Large intestine (tissue), 3 donors: Measurements from ENCODE around the gene SKIDA1. TPM values are rescaled to one million over a fixed set of nuclear protein-coding genes. Genes with fewer than 3 reads are reported as not detected.

Experiments
- DNase-seq, 2 donors: peaks; one replicate each; pipeline versions ENCODE4 v3.0.0 to v3.0.0-alpha.2; 2013
- H3K27ac ChIP-seq: one replicate; pipeline ENCODE4 v1.5.1; 2013; ENCODE audit warnings: low read length
- H3K27me3 ChIP-seq: 2 replicates; pipeline ENCODE4 v1.6.1; 2013; ENCODE audit warnings: low read length; ENCODE audit not compliant: control insufficient read depth, insufficient read depth
- H3K36me3 ChIP-seq: 2 replicates; pipeline ENCODE4 v1.6.1; 2013; ENCODE audit warnings: low read length; ENCODE audit not compliant: control insufficient read depth, insufficient read depth
- H3K4me1 ChIP-seq: one replicate; pipeline ENCODE4 v1.6.1; 2013; ENCODE audit warnings: low read length; ENCODE audit not compliant: control insufficient read depth, insufficient read depth
- H3K4me3 ChIP-seq: one replicate; pipeline ENCODE4 v1.5.1; 2013; ENCODE audit warnings: low read length
- H3K9me3 ChIP-seq: one replicate; pipeline ENCODE4 v1.6.1; 2013; ENCODE audit warnings: mild to moderate bottlenecking, low read depth, low read length, moderate library complexity; ENCODE audit not compliant: control insufficient read depth
- WGBS: methylation state at CpG from one replicate; pipeline ENCODE4 v1.1.5; 2013; ENCODE audit warnings: low lambda C conversion rate; ENCODE audit not compliant: insufficient coverage; 5-methylcytosine and 5-hydroxymethylcytosine counted together
- polyA plus RNA-seq: library from polyadenylated mRNA; unstranded; fragments of 120-200 nt; gene quantifications from one replicate; pipeline ENCODE4 v1.2.1, GENCODE V29; 2013

Gene SKIDA1
- polyA plus RNA-seq, 1 donor: 1.9 TPM

GRCh38 chr10:21510241-21511094 is 15.0 kb downstream of the SKIDA1 start:
- 0% methylated on average over 1 of the region's 39 CpGs for WGBS
- H3K27ac ChIP-seq: peak overlapping the region; percentile 53
- no peaks in the 10 kb centered on the region for H3K36me3 ChIP-seq
- no peaks in the 10 kb centered on the region for H3K27me3 ChIP-seq
- peak in 1 of 2 donors; percentile 57 for DNase-seq
- peaks cover 10% of the 10 kb centered on the region for H3K9me3 ChIP-seq
- peaks cover 32% of the 10 kb centered on the region for H3K4me1 ChIP-seq
- peak overlapping the region; percentile 27 for H3K4me3 ChIP-seq

DNA sequence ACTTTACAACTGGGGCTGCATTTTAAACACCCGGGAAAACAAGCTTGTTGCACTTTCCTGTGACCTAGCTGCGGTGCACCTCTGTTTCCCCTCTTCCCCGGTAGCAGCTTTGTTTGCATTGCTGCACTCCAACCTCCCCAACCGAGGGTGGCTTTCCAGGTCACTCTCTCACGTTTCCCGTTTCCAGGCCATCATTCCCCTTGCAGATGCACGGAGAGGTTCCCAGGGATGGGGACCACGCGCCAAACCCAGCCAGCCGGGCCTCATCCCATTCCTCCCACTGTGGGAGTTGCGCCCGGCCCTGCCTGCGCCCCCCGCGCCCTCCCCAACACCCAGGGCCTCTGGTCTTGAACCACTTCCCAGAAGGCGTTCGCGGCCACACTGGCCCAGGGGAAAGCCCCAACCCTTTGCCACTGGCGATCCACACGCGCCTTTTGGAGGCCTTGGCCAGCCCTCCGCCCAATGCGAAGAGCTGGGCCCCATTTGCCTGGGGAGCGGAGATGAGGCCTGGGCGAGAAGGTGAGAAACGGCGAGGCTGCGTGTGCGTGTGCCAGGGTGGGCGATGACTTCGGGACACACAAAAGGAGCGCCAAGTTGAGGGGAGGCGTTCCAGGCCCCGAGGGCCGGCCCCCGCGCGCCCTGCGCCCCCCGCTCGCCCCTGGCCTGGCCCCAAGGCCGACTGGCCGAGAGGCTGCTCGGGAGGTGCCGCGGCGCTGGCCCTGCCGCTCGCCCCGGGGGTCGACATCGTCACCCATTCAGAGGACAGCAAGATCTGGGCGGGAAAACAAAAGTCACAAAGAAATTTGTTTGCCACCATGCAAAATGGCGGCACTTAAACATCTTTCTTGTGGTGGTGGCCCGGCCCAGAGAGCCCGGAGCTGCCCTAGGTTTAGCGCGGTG is 15.9 kb downstream of the SKIDA1 start:
- H3K4me1 ChIP-seq: peaks cover 29% of the 10 kb centered on the region
- no CpG with 5 or more reads among the region's 58 CpGs for WGBS
- no peaks in the 10 kb centered on the region for H3K27me3 ChIP-seq
- peak in 1 of 2 donors; percentile 8 for DNase-seq
- H3K9me3 ChIP-seq: peaks cover 10% of the 10 kb centered on the region
- H3K4me3 ChIP-seq: peak overlapping the region; percentile 27
- no peaks in the 10 kb centered on the region for H3K36me3 ChIP-seq
- no peak overlapping the region for H3K27ac ChIP-seq

- WGBS: no CpG with 5 or more reads among the region's 43 CpGs
- no peak overlapping the region for H3K27ac ChIP-seq
- H3K4me3 ChIP-seq: no peak overlapping the region
Observed at GRCh38 chr10:21508706-21509331, 16.7 kb downstream of the SKIDA1 start.

DNA sequence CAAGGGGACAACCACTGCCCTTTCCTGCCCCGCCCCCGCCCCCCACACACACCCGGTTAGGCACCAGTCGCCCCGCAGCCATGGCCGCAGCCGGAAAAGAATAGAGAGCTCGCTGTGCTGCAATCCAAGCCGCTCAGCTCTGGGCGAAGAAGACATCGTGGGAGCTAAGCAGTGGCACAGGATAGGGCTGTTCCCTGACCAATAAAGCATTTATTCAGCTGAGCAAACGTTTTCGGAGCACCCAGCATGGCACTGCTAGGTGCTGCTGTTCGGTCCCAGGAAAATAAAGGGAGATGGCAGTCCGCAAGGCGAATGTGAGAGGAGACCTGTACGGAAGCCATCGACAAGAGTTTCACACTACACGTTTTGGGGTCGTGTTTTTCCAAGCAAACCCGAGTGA is 18.3 kb downstream of the SKIDA1 start:
- no peak for DNase-seq
- Histone ChIP-seq H3K4me1 (peaks cover 23% of the 10 kb centered on the region), H3K36me3 (no peaks in the 10 kb centered on the region), H3K9me3 (peaks cover 10% of the 10 kb centered on the region), H3K27ac (no peak overlapping the region), H3K4me3 (no peak overlapping the region), H3K27me3 (no peaks in the 10 kb centered on the region)
- no CpG with 5 or more reads among the region's 21 CpGs for WGBS

More at GRCh38 chr10:21508706-21509331, 16.7 kb downstream of the SKIDA1 start:
- Histone ChIP-seq H3K27me3 (no peaks in the 10 kb centered on the region), H3K9me3 (peaks cover 10% of the 10 kb centered on the region), H3K4me1 (peaks cover 29% of the 10 kb centered on the region), H3K36me3 (no peaks in the 10 kb centered on the region)
- no peak for DNase-seq

- H3K27ac ChIP-seq: peak overlapping the region; percentile 34
- no peaks in the 10 kb centered on the region for H3K27me3 ChIP-seq
Observed at GRCh38 chr10:21506351-21506750, 19.1 kb downstream of the SKIDA1 start.

GRCh38 chr10:21505711-21506278 is 19.7 kb downstream of the SKIDA1 start:
- peaks cover 11% of the 10 kb centered on the region for H3K4me1 ChIP-seq
- WGBS: no CpG with 5 or more reads among the region's 4 CpGs
- no peaks in the 10 kb centered on the region for H3K36me3 ChIP-seq
- H3K27me3 ChIP-seq: peaks cover 2% of the 10 kb centered on the region
- H3K27ac ChIP-seq: peak overlapping the region; percentile 34
- H3K9me3 ChIP-seq: peaks cover 10% of the 10 kb centered on the region
- H3K4me3 ChIP-seq: no peak overlapping the region
- DNase-seq: peak; percentile 89 to 93

More at GRCh38 chr10:21506351-21506750, 19.1 kb downstream of the SKIDA1 start:
- H3K9me3 ChIP-seq: peaks cover 10% of the 10 kb centered on the region
- H3K4me1 ChIP-seq: peaks cover 15% of the 10 kb centered on the region
- DNase-seq: no peak
- H3K36me3 ChIP-seq: no peaks in the 10 kb centered on the region
- no peak overlapping the region for H3K4me3 ChIP-seq
- WGBS: no CpG with 5 or more reads among the region's 3 CpGs

GRCh38 chr10:21503542-21503941 is 21.9 kb downstream of the SKIDA1 start:
- no peak overlapping the region for H3K27ac ChIP-seq
- peaks cover 9% of the 10 kb centered on the region for H3K4me1 ChIP-seq
- no peaks in the 10 kb centered on the region for H3K36me3 ChIP-seq
- peaks cover 9% of the 10 kb centered on the region for H3K9me3 ChIP-seq
- H3K4me3 ChIP-seq: no peak overlapping the region
- H3K27me3 ChIP-seq: peaks cover 22% of the 10 kb centered on the region
- DNase-seq: no peak
- WGBS: 83% methylated on average over 1 of the region's 1 CpG

DNA sequence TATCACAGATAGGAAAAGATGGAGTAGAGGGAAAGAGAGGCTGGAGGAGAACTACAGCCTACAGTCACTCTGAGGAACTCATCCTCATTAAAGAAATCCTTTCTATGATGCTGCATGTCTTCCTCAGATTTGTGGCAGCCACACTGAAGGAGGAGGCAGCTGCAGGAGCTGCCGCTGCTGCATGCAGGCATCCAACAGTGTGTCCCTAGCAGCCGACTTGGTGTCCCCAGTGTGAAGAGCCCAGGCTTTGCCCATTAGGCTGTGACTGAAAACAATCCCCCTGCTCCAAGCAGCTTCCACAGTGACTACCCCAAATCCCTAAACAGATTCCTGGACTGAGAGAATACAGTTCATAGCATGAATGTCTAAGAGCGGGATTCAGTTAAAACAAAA is 23.1 kb downstream of the SKIDA1 start:
- Histone ChIP-seq H3K36me3 (no peaks in the 10 kb centered on the region), H3K4me1 (peaks cover 9% of the 10 kb centered on the region), H3K9me3 (peaks cover 9% of the 10 kb centered on the region), H3K4me3 (no peak overlapping the region), H3K27ac (no peak overlapping the region), H3K27me3 (peaks cover 27% of the 10 kb centered on the region)
- no peak for DNase-seq
- WGBS: no CpG with 5 or more reads among the region's 3 CpGs

DNA sequence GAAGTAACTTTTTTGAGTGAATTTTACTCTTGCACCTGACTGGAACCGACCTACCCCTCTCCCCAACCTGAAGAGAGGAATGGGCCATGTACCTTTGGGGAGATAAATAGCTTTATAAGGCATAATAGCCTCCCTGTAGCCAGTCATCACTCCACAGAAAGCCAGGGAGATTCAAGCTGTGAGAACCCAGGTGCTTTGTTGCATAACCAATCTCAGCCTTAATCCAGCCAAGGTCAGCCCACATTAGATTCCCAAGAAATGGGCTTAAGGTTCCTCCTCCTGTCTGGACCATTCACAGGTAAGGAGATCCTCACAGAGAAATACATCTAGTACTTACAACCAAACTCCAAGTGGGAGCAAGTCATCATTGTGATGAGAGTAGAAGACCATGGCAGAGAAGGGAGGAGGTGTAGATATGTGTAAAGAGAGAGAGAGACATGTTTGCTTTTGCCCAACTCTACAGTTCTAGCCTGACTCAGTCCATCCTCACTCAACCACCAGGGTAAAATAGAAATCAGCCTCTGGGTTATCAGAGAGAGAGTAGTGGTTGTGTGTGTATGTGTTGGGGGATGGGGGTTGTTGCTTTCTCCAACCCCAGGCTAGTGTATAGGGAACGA is 23.6 kb downstream of the SKIDA1 start:
- H3K4me1 ChIP-seq: peaks cover 9% of the 10 kb centered on the region
- WGBS: no CpG with 5 or more reads among the region's 2 CpGs
- H3K27me3 ChIP-seq: peaks cover 32% of the 10 kb centered on the region

More for the DNA sequence above, 23.6 kb downstream of the SKIDA1 start:
- Histone ChIP-seq H3K27ac (no peak overlapping the region), H3K4me3 (no peak overlapping the region), H3K9me3 (peaks cover 9% of the 10 kb centered on the region), H3K36me3 (no peaks in the 10 kb centered on the region)
- no peak for DNase-seq
